ENCODE data around the gene CTRB2. TPM values are rescaled to one million over a fixed set of nuclear protein-coding genes. Genes with fewer than 3 reads are reported as not detected.

The CTRB2 gene
- total and polyA plus RNA-seq, 2 of the 8 experiments (the other 6 are each of a cell fraction or from before 2014, with no cell fraction given): not detected

DNA sequence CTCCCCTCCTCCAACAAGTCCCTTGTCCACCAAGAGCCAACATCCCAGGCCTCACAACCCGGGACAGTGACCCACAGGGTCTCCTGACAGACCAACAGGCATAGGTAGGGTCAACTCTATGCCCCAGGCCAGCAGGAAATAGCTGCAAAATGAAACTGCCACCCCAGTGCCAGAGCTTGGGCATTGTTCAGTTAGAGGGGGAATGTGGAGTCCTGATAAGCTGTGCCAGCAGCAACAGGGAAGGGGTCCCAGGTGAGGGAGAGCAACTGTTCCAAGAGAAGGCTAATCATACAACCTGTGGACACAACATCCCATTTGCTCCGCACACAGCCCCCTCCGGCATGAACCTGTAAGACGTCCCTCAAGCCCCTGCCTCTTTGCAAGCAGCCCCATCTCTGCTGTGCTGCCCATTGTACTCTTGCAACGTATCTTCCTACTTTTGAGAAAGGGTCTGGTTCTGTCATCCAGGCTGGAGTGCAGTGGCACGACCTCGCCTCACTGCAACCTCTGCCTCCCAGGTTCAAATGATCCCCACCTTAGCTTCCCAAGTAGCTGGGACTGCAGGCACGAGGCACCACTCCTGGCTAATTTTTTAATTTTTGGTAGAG lies 17.2 kb downstream of the CTRB2 start (continued):
- TF ChIP-seq, protein P1, sequence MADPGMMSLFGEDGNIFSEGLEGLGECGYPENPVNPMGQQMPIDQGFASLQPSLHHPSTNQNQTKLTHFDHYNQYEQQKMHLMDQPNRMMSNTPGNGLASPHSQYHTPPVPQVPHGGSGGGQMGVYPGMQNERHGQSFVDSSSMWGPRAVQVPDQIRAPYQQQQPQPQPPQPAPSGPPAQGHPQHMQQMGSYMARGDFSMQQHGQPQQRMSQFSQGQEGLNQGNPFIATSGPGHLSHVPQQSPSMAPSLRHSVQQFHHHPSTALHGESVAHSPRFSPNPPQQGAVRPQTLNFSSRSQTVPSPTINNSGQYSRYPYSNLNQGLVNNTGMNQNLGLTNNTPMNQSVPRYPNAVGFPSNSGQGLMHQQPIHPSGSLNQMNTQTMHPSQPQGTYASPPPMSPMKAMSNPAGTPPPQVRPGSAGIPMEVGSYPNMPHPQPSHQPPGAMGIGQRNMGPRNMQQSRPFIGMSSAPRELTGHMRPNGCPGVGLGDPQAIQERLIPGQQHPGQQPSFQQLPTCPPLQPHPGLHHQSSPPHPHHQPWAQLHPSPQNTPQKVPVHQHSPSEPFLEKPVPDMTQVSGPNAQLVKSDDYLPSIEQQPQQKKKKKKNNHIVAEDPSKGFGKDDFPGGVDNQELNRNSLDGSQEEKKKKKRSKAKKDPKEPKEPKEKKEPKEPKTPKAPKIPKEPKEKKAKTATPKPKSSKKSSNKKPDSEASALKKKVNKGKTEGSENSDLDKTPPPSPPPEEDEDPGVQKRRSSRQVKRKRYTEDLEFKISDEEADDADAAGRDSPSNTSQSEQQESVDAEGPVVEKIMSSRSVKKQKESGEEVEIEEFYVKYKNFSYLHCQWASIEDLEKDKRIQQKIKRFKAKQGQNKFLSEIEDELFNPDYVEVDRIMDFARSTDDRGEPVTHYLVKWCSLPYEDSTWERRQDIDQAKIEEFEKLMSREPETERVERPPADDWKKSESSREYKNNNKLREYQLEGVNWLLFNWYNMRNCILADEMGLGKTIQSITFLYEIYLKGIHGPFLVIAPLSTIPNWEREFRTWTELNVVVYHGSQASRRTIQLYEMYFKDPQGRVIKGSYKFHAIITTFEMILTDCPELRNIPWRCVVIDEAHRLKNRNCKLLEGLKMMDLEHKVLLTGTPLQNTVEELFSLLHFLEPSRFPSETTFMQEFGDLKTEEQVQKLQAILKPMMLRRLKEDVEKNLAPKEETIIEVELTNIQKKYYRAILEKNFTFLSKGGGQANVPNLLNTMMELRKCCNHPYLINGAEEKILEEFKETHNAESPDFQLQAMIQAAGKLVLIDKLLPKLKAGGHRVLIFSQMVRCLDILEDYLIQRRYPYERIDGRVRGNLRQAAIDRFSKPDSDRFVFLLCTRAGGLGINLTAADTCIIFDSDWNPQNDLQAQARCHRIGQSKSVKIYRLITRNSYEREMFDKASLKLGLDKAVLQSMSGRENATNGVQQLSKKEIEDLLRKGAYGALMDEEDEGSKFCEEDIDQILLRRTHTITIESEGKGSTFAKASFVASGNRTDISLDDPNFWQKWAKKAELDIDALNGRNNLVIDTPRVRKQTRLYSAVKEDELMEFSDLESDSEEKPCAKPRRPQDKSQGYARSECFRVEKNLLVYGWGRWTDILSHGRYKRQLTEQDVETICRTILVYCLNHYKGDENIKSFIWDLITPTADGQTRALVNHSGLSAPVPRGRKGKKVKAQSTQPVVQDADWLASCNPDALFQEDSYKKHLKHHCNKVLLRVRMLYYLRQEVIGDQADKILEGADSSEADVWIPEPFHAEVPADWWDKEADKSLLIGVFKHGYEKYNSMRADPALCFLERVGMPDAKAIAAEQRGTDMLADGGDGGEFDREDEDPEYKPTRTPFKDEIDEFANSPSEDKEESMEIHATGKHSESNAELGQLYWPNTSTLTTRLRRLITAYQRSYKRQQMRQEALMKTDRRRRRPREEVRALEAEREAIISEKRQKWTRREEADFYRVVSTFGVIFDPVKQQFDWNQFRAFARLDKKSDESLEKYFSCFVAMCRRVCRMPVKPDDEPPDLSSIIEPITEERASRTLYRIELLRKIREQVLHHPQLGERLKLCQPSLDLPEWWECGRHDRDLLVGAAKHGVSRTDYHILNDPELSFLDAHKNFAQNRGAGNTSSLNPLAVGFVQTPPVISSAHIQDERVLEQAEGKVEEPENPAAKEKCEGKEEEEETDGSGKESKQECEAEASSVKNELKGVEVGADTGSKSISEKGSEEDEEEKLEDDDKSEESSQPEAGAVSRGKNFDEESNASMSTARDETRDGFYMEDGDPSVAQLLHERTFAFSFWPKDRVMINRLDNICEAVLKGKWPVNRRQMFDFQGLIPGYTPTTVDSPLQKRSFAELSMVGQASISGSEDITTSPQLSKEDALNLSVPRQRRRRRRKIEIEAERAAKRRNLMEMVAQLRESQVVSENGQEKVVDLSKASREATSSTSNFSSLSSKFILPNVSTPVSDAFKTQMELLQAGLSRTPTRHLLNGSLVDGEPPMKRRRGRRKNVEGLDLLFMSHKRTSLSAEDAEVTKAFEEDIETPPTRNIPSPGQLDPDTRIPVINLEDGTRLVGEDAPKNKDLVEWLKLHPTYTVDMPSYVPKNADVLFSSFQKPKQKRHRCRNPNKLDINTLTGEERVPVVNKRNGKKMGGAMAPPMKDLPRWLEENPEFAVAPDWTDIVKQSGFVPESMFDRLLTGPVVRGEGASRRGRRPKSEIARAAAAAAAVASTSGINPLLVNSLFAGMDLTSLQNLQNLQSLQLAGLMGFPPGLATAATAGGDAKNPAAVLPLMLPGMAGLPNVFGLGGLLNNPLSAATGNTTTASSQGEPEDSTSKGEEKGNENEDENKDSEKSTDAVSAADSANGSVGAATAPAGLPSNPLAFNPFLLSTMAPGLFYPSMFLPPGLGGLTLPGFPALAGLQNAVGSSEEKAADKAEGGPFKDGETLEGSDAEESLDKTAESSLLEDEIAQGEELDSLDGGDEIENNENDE (IDR thresholded peaks at IDR 0.05; ENCODE audit: insufficient replicate concordance, low read length): no peak
- no peak for TF ChIP-seq GABPA (IDR thresholded peaks at IDR 0.05; ENCODE audit: borderline replicate concordance, insufficient read depth, low read length)
- no peak for TF ChIP-seq BRCA1 (IDR thresholded peaks at IDR 0.05; ENCODE audit: low read depth, low read length)
- no peak for TF ChIP-seq SP4 (IDR thresholded peaks at IDR 0.05; ENCODE audit: low read length)
- no peak for TF ChIP-seq POLR2A (IDR thresholded peaks at IDR 0.05; ENCODE audit: control extremely low read depth in 1 of 2, low read depth in 2 of 2, low read length in 2 of 2)
- no peak for TF ChIP-seq NANOG (IDR thresholded peaks at IDR 0.05; ENCODE audit: insufficient read depth, low read depth, low read length, poor library complexity, severe bottlenecking)
- TF ChIP-seq BACH1 (IDR thresholded peaks at IDR 0.05; ENCODE audit: low read length): no peak
- TF ChIP-seq, protein P2, sequence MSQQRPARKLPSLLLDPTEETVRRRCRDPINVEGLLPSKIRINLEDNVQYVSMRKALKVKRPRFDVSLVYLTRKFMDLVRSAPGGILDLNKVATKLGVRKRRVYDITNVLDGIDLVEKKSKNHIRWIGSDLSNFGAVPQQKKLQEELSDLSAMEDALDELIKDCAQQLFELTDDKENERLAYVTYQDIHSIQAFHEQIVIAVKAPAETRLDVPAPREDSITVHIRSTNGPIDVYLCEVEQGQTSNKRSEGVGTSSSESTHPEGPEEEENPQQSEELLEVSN (IDR thresholded peaks at IDR 0.05): no peak
- TF ChIP-seq KDM1A (IDR thresholded peaks at IDR 0.05; ENCODE audit: borderline replicate concordance, low read length): no peak
- TF ChIP-seq, protein P3, sequence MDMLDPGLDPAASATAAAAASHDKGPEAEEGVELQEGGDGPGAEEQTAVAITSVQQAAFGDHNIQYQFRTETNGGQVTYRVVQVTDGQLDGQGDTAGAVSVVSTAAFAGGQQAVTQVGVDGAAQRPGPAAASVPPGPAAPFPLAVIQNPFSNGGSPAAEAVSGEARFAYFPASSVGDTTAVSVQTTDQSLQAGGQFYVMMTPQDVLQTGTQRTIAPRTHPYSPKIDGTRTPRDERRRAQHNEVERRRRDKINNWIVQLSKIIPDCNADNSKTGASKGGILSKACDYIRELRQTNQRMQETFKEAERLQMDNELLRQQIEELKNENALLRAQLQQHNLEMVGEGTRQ (IDR thresholded peaks at IDR 0.05; ENCODE audit: low read length): no peak
